Measurements from ENCODE around the gene OCA2. TPM values are rescaled to one million over a fixed set of nuclear protein-coding genes. Genes with fewer than 3 reads are reported as not detected.

Gene OCA2
- total RNA-seq, 2 experiments from 2014 or later: not detected

- intact Hi-C loops (cut with micrococcal nuclease): no loop called here
- no peak overlapping the region for H3K4me3 Mint-ChIP-seq
Observed at GRCh38 chr15:28081594-28081993, 17.5 kb downstream of the OCA2 start.

GRCh38 chr15:28080386-28080785 lies 18.7 kb downstream of the OCA2 start:
- H3K27me3 Mint-ChIP-seq (ENCODE audit: low read depth): peaks cover 11% of the 10 kb centered on the region
- no peaks in the 10 kb centered on the region for H3K36me3 Mint-ChIP-seq (ENCODE audit: low read depth)
- H3K27ac Mint-ChIP-seq: no peak overlapping the region
- no peaks in the 10 kb centered on the region for H3K4me1 Mint-ChIP-seq (ENCODE audit: low read depth)
- intact Hi-C loops (cut with micrococcal nuclease): no loop called here
- CTCF ChIA-PET: no interaction called here
- no peak overlapping the region for H3K4me3 Mint-ChIP-seq
- no peaks in the 10 kb centered on the region for H3K9me3 Mint-ChIP-seq
- DNase-seq: no peak

More at GRCh38 chr15:28081594-28081993, 17.5 kb downstream of the OCA2 start:
- Mint-ChIP-seq H3K27me3 (ENCODE audit: low read depth) (peaks cover 14% of the 10 kb centered on the region), H3K27ac (no peak overlapping the region), H3K9me3 (no peaks in the 10 kb centered on the region), H3K36me3 (ENCODE audit: low read depth) (no peaks in the 10 kb centered on the region), H3K4me1 (ENCODE audit: low read depth) (no peaks in the 10 kb centered on the region)
- CTCF ChIA-PET: no interaction called here
- DNase-seq: no peak

- no peaks in the 10 kb centered on the region for H3K4me1 Mint-ChIP-seq (ENCODE audit: low read depth)
- no peak for DNase-seq
- CTCF ChIA-PET: no interaction called here
- intact Hi-C loops (cut with micrococcal nuclease): no loop called here
- no peaks in the 10 kb centered on the region for H3K36me3 Mint-ChIP-seq (ENCODE audit: low read depth)
- peaks cover 9% of the 10 kb centered on the region for H3K27me3 Mint-ChIP-seq (ENCODE audit: low read depth)
- H3K27ac Mint-ChIP-seq: no peak overlapping the region
- H3K4me3 Mint-ChIP-seq: no peak overlapping the region
- H3K9me3 Mint-ChIP-seq: no peaks in the 10 kb centered on the region
Observed at GRCh38 chr15:28079313-28079969, 19.7 kb downstream of the OCA2 start.

GRCh38 chr15:28078191-28078719 lies 20.9 kb downstream of the OCA2 start:
- Mint-ChIP-seq H3K4me1 (ENCODE audit: low read depth) (no peaks in the 10 kb centered on the region), H3K9me3 (no peaks in the 10 kb centered on the region), H3K36me3 (ENCODE audit: low read depth) (no peaks in the 10 kb centered on the region), H3K27me3 (ENCODE audit: low read depth) (peaks cover 6% of the 10 kb centered on the region), H3K27ac (no peak overlapping the region), H3K4me3 (no peak overlapping the region)
- no peak for DNase-seq
- CTCF ChIA-PET: no interaction called here
- intact Hi-C loops (cut with micrococcal nuclease): no loop called here

GRCh38 chr15:28075573-28075972 lies 23.5 kb downstream of the OCA2 start:
- no peaks in the 10 kb centered on the region for H3K36me3 Mint-ChIP-seq (ENCODE audit: low read depth)
- intact Hi-C loops (cut with micrococcal nuclease): no loop called here

GRCh38 chr15:28068930-28069329 lies 30.2 kb downstream of the OCA2 start:
- Mint-ChIP-seq H3K27me3 (ENCODE audit: low read depth) (peaks cover 12% of the 10 kb centered on the region), H3K4me1 (ENCODE audit: low read depth) (no peaks in the 10 kb centered on the region), H3K4me3 (no peak overlapping the region), H3K36me3 (ENCODE audit: low read depth) (no peaks in the 10 kb centered on the region), H3K9me3 (peaks cover 9% of the 10 kb centered on the region), H3K27ac (no peak overlapping the region)
- DNase-seq: no peak
- intact Hi-C loops (cut with micrococcal nuclease): no loop called here
- CTCF ChIA-PET: no interaction called here

More at GRCh38 chr15:28075573-28075972, 23.5 kb downstream of the OCA2 start:
- CTCF ChIA-PET: no interaction called here
- Mint-ChIP-seq H3K4me3 (no peak overlapping the region), H3K4me1 (ENCODE audit: low read depth) (no peaks in the 10 kb centered on the region), H3K27ac (no peak overlapping the region), H3K9me3 (no peaks in the 10 kb centered on the region), H3K27me3 (ENCODE audit: low read depth) (peaks cover 6% of the 10 kb centered on the region)
- DNase-seq: no peak

GRCh38 chr15:28066231-28066630 lies 32.9 kb downstream of the OCA2 start:
- intact Hi-C loops (cut with micrococcal nuclease): no loop called here
- Mint-ChIP-seq H3K36me3 (ENCODE audit: low read depth) (no peaks in the 10 kb centered on the region), H3K4me1 (ENCODE audit: low read depth) (no peaks in the 10 kb centered on the region), H3K9me3 (peaks cover 11% of the 10 kb centered on the region), H3K4me3 (no peak overlapping the region), H3K27ac (no peak overlapping the region), H3K27me3 (ENCODE audit: low read depth) (peaks cover 12% of the 10 kb centered on the region)
- CTCF ChIA-PET: no interaction called here
- DNase-seq: no peak

- H3K4me1 Mint-ChIP-seq (ENCODE audit: low read depth): no peaks in the 10 kb centered on the region
- CTCF ChIA-PET: no interaction called here
- intact Hi-C loops (cut with micrococcal nuclease): no loop called here
- DNase-seq: no peak
- H3K9me3 Mint-ChIP-seq: peaks cover 16% of the 10 kb centered on the region
- H3K4me3 Mint-ChIP-seq: no peak overlapping the region
- no peaks in the 10 kb centered on the region for H3K36me3 Mint-ChIP-seq (ENCODE audit: low read depth)
- no peak overlapping the region for H3K27ac Mint-ChIP-seq
- H3K27me3 Mint-ChIP-seq (ENCODE audit: low read depth): no peaks in the 10 kb centered on the region
Observed at GRCh38 chr15:28060005-28060404, 39.1 kb downstream of the OCA2 start.

GRCh38 chr15:28058082-28058481 lies 41.0 kb downstream of the OCA2 start:
- intact Hi-C loops (cut with micrococcal nuclease): no loop called here
- Mint-ChIP-seq H3K27me3 (ENCODE audit: low read depth) (no peaks in the 10 kb centered on the region), H3K9me3 (peaks cover 9% of the 10 kb centered on the region), H3K4me3 (no peak overlapping the region), H3K4me1 (ENCODE audit: low read depth) (no peaks in the 10 kb centered on the region), H3K36me3 (ENCODE audit: low read depth) (no peaks in the 10 kb centered on the region), H3K27ac (no peak overlapping the region)
- CTCF ChIA-PET: no interaction called here
- DNase-seq: no peak

- intact Hi-C loops (cut with micrococcal nuclease): no loop called here
- DNase-seq: no peak
- H3K9me3 Mint-ChIP-seq: peaks cover 3% of the 10 kb centered on the region
- no peaks in the 10 kb centered on the region for H3K4me1 Mint-ChIP-seq (ENCODE audit: low read depth)
- peaks cover 3% of the 10 kb centered on the region for H3K27me3 Mint-ChIP-seq (ENCODE audit: low read depth)
- no peak overlapping the region for H3K27ac Mint-ChIP-seq
- H3K4me3 Mint-ChIP-seq: no peak overlapping the region
- CTCF ChIA-PET: interaction anchor here (0.7 kb wide), 1 partner anchor 52 kb away, joined by 3 read pairs; no protein-coding TSS in a partner anchor
- no peaks in the 10 kb centered on the region for H3K36me3 Mint-ChIP-seq (ENCODE audit: low read depth)
Observed at GRCh38 chr15:28051955-28052633, 47.0 kb downstream of the OCA2 start.

GRCh38 chr15:28049581-28049980 lies 49.5 kb downstream of the OCA2 start:
- intact Hi-C loops (cut with micrococcal nuclease): no loop called here
- CTCF ChIA-PET: no interaction called here
- no peak for DNase-seq
- Mint-ChIP-seq H3K27ac (no peak overlapping the region), H3K36me3 (ENCODE audit: low read depth) (no peaks in the 10 kb centered on the region), H3K4me3 (no peak overlapping the region), H3K4me1 (ENCODE audit: low read depth) (no peaks in the 10 kb centered on the region), H3K27me3 (ENCODE audit: low read depth) (peaks cover 3% of the 10 kb centered on the region), H3K9me3 (peaks cover 3% of the 10 kb centered on the region)

- H3K4me3 Mint-ChIP-seq: no peak overlapping the region
- intact Hi-C loops (cut with micrococcal nuclease): no loop called here
- CTCF ChIA-PET: interaction anchor here (1.5 kb wide), 1 partner anchor 25 kb away, joined by 3 read pairs; no protein-coding TSS in a partner anchor
- H3K36me3 Mint-ChIP-seq (ENCODE audit: low read depth): no peaks in the 10 kb centered on the region
- H3K9me3 Mint-ChIP-seq: peaks cover 3% of the 10 kb centered on the region
- no peak overlapping the region for H3K27ac Mint-ChIP-seq
- DNase-seq: no peak
- H3K4me1 Mint-ChIP-seq (ENCODE audit: low read depth): no peaks in the 10 kb centered on the region
- H3K27me3 Mint-ChIP-seq (ENCODE audit: low read depth): peaks cover 7% of the 10 kb centered on the region
Observed at GRCh38 chr15:28047277-28047676, 51.8 kb downstream of the OCA2 start.

GRCh38 chr15:28044121-28044672 lies 54.9 kb downstream of the OCA2 start:
- peaks cover 3% of the 10 kb centered on the region for H3K9me3 Mint-ChIP-seq
- CTCF ChIA-PET: no interaction called here
- H3K27ac Mint-ChIP-seq: no peak overlapping the region
- H3K4me3 Mint-ChIP-seq: no peak overlapping the region
- H3K27me3 Mint-ChIP-seq (ENCODE audit: low read depth): peaks cover 12% of the 10 kb centered on the region
- no peaks in the 10 kb centered on the region for H3K36me3 Mint-ChIP-seq (ENCODE audit: low read depth)
- no peaks in the 10 kb centered on the region for H3K4me1 Mint-ChIP-seq (ENCODE audit: low read depth)
- DNase-seq: no peak
- intact Hi-C loops (cut with micrococcal nuclease): no loop called here

All from activated naive CD4-positive, alpha-beta T cell treated with anti-CD3 and anti-CD28 coated beads for 36 hours (primary cell).